ENCODE measurements around the gene SPATS2L. TPM values are rescaled to one million over a fixed set of nuclear protein-coding genes. Genes with fewer than 3 reads are reported as not detected.
A peak's percentile ranks its signal among the peaks of the same experiment; 100 is the strongest.

SPATS2L gene
- total RNA-seq, 1 experiment from 2014 or later = 223 TPM

GRCh38 chr2:200376513-200377354, 70.2 kb downstream of the SPATS2L start:
- peak; percentile 44 for DNase-seq (ENCODE audit: low read depth)

- peak; percentile 73 for DNase-seq (ENCODE audit: low read depth)
Observed at GRCh38 chr2:200377355-200378336, 71.2 kb downstream of the SPATS2L start.

DNA sequence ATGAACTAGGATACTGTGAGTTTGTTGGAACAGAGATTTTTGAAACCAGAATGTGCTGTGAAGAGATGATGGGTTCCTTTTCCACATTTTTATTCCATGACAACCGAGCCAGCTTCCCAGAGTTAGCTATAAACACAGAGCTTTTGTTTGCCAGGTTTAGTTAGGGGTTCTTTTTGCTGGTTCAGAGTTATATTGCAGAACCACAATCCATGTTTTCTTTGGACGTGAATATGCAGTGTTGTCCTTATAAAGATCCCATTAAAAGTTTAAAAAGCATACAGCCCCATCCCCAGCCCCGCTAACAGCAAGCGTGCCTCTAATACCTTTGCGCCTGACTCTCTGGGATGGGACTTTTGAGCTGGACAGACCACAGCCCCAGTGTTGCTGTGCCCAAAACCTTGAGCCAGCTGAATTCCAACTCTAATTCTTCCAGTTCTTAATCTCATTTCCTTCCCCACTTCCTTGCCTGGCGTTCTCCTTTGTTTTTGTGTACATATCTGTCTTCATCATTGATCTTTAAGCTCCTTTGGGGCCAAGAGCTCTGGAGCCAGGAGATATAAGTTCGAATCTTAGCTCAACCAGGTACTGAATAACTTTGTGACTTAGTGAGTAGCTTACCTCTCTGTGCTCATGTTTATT, 72.3 kb downstream of the SPATS2L start:
- DNase-seq (ENCODE audit: low read depth) = peak; percentile 79

- peak; percentile 51 for DNase-seq (ENCODE audit: low read depth)
Observed at GRCh38 chr2:200379481-200380090, 73.1 kb downstream of the SPATS2L start.

GRCh38 chr2:200380091-200380561, 73.6 kb downstream of the SPATS2L start:
- DNase-seq (ENCODE audit: low read depth) = peak; percentile 44

- DNase-seq (ENCODE audit: low read depth) = peak; percentile 83
Observed at GRCh38 chr2:200380833-200381542, 74.5 kb downstream of the SPATS2L start.

DNA sequence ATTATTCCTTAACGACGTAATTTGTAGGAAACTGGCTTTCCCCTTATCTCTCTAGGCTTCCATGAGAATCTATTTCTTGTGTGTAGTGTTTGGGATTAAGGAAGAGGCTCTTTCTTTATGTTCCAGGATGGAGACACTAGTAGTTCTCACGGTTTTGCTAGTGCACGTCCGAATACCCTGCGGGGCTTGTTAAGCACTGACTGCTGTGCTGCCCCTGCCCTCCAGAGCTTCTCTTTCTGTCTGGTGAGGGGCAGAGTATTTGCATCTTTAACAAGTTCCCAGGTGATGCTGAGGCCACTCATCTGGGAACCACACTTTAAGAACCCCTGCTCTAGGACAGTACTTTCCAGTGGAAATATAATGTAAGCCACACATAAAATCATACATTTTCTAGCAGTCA, 76.4 kb downstream of the SPATS2L start:
- DNase-seq (ENCODE audit: low read depth) = peak; percentile 27

DNA sequence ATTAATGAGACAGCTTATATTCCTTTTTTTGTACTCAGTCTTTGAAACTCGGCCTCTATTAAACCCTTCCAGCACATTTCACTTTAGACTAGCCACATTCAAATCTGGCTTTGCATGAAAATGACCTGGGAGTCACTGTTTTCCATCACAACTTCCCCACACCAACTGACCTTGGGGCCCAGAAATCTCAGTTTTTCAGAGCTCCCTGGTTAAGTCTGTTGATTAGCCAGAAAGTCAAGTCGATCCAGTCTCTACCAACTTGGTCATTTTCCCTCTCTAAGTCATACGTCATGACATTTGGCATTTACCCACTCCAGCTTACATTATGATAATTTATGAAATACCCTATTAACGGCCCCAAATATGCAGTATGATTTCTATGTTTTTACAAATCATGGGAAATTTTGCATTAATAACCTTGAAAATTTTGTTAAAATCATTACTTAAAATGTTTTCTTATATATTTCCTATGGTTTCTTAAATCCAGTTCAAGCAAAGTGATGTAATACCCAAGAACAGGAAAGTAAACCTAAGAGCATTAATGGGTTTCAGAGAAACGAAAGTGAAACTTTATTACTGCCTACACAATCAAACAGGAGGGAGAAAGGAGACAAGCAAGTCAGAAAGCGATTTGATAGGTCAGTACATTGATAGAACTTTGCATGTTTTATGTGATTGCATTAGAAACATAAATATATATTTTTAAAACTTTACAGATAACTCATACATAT, 77.1 kb downstream of the SPATS2L start:
- DNase-seq (ENCODE audit: low read depth) = peak; percentile 92

GRCh38 chr2:200385063-200385635, 78.7 kb downstream of the SPATS2L start:
- no peak for DNase-seq (ENCODE audit: low read depth)

DNA sequence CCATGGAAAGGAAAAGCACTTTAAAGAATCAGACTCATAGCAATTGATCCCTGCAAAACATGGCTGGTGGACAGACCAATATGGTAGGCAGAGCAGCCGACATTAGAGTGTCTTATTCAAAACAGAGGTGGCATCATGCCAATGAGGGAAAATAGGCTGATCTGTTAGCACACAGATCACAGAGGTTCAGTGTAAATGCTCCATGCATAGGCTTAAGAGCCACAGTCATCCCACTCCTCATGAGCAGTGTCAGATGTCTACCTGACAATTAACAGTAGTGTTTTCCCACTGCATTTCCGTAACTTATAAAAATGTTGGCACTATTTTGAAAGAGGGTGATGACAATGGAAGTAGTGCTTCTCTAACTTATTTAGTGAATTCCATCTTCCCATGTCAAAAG, 86.7 kb downstream of the SPATS2L start:
- DNase-seq (ENCODE audit: low read depth) = no peak

- no peak for DNase-seq (ENCODE audit: low read depth)
Observed at GRCh38 chr2:200394045-200394444, 87.6 kb downstream of the SPATS2L start.

GRCh38 chr2:200396781-200397242, 90.3 kb downstream of the SPATS2L start:
- DNase-seq (ENCODE audit: low read depth) = peak; percentile 78

- DNase-seq (ENCODE audit: low read depth) = peak; percentile 84
Observed at GRCh38 chr2:200397785-200398184, 91.3 kb downstream of the SPATS2L start.

GRCh38 chr2:200399046-200399445, 92.6 kb downstream of the SPATS2L start:
- peak; percentile 62 for DNase-seq (ENCODE audit: low read depth)

DNA sequence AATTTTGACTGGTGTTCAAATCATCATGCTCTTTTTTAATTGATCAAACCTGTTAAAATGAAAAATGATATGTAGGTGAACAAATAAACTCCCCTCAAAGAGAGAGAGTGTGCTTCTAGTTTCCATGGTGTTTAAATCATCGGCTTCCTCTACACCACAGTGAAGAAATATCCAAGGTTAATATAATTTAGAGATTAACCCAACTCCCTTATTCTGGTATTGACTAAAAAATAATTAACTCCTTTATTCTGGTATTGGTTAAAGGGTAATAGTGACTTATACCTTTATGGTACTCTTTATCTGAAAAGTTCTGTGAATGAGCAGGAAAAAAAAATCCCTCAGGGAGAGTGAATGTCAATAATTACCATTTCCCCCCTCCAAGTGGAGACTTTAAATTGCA, 93.1 kb downstream of the SPATS2L start:
- DNase-seq (ENCODE audit: low read depth) = no peak

DNA sequence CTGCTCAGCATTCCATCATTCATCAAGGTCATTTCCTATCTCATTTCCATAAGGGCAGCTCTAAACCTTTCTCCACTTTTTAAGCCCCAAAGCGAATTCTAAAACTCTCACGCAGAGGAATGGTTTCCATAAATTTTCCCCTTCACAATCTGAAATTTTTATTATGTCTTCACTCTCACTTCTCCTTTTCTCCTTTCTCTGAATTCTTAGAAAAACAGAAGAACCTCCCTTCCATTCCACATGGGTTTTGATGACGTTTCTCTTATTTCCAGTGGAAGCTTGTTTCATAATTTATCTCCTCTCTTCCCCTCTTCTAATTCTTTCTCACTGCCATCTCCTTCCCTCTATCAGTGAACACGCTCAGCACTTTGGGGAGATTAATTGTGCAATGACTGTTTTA, 97.3 kb downstream of the SPATS2L start:
- no peak for DNase-seq (ENCODE audit: low read depth)

DNA sequence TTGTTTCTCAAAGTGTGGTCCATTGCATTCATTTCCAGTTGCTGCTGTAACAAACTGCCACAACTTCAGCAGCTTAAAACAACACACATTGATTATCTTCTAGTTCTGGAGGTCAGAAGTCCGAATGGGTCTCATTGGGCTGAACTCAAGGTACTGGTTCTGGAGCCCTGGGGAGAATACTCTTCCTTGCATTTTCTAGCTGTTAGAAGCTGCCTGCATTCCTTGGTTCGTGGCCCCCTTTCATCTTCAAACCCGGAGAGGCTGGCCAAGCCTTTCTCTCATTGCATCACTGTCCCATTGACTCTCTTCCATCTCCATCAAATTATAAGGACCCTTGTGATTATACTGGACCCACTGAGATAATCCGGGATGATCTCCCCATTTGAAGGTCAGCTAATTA, 98.1 kb downstream of the SPATS2L start:
- no peak for DNase-seq (ENCODE audit: low read depth)

GRCh38 chr2:200405599-200406298, 99.3 kb downstream of the SPATS2L start:
- DNase-seq (ENCODE audit: low read depth) = peak; percentile 94

- peak; percentile 57 for DNase-seq (ENCODE audit: low read depth)
Observed at GRCh38 chr2:200406379-200406778, 99.9 kb downstream of the SPATS2L start.
